Fibroblast of the conjunctiva (primary cell): ENCODE measurements around the gene SELENOO.
"Not testable (repeated sequence)": the region's sequence is repeated elsewhere in the genome, so short reads cannot be mapped to it uniquely, and the experiment has no call there.

ENCODE experiments used
- DNase-seq: peaks from one replicate; pipeline ENCODE4 v3.0.0-alpha.2; 2010; ENCODE audit warnings: low read depth

SELENOO gene

GRCh38 chr22:50199829-50200460 lies 866 bp upstream of the SELENOO start:
- DNase-seq: no peak

GRCh38 chr22:50201191-50202129 lies 649 bp downstream of the SELENOO start:
- no peak for DNase-seq

GRCh38 chr22:50202130-50202666 lies 1.4 kb downstream of the SELENOO start:
- no peak for DNase-seq

- no peak for DNase-seq
Observed at GRCh38 chr22:50203288-50203687, 2.5 kb downstream of the SELENOO start.

GRCh38 chr22:50204571-50204970 lies 3.8 kb downstream of the SELENOO start:
- DNase-seq: no peak

GRCh38 chr22:50204998-50205397 lies 4.2 kb downstream of the SELENOO start:
- not testable (repeated sequence) for DNase-seq

GRCh38 chr22:50205781-50206569 lies 5.2 kb downstream of the SELENOO start:
- DNase-seq: no peak

- peak; percentile 27 for DNase-seq
Observed at GRCh38 chr22:50206599-50206998, 5.8 kb downstream of the SELENOO start.

- DNase-seq: no peak
Observed at GRCh38 chr22:50207383-50208140, 6.8 kb downstream of the SELENOO start.

GRCh38 chr22:50208430-50208938 lies 7.7 kb downstream of the SELENOO start:
- DNase-seq: no peak

- no peak for DNase-seq
Observed at GRCh38 chr22:50208939-50209892, 8.4 kb downstream of the SELENOO start.

- DNase-seq: peak; percentile 39
Observed at GRCh38 chr22:50209893-50210292, 9.1 kb downstream of the SELENOO start.

- no peak for DNase-seq
Observed at GRCh38 chr22:50210378-50211139, 9.7 kb downstream of the SELENOO start.

GRCh38 chr22:50211147-50211546 lies 10.3 kb downstream of the SELENOO start:
- no peak for DNase-seq

GRCh38 chr22:50213263-50213662 lies 12.5 kb downstream of the SELENOO start:
- no peak for DNase-seq

- no peak for DNase-seq
Observed at GRCh38 chr22:50215297-50216054, 14.7 kb downstream of the SELENOO start.

- DNase-seq: no peak
Observed at GRCh38 chr22:50216055-50216683, 15.4 kb downstream of the SELENOO start.
